Measurements from ENCODE around the gene CBLIF.
"Not testable (repeated sequence)": the region's sequence is repeated elsewhere in the genome, so short reads cannot be mapped to it uniquely, and the experiment has no call there.

DNA sequence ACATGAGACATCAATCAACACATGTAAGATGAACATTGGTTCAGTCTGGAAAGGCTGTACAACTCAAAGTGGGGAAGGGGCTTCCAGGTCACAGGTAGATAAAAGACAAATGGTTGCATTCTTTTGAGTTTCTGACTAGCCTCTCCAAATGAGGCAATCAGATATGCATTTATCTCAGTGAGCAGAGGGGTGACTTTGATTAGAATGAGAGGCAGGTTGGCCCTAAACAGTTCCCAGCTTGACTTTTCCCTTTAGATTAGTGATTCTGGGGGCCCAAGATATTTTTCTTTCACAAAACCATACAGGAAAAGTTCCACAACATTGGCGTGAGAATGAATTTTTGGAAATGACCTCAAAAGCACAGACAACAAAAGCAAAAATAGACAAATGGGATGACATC, 28.9 kb downstream of the CBLIF start:
- TF ChIP-seq CREB1 (IDR thresholded peaks at IDR 0.05); CEBPB (IDR thresholded peaks at IDR 0.05; ENCODE audit: low read depth, low read length); TCF12 (IDR thresholded peaks at IDR 0.05; ENCODE audit: low read depth, low read length); EZH2 (IDR thresholded peaks at IDR 0.05; ENCODE audit: low read depth, low read length, severe bottlenecking); TAF1 (IDR thresholded peaks at IDR 0.05; ENCODE audit: low read depth, low read length); POLR2A (IDR thresholded peaks at IDR 0.05; ENCODE audit: control extremely low read depth in 1 of 2, low read depth in 2 of 2, low read length in 2 of 2): not testable (repeated sequence)
- TF ChIP-seq, protein P1, sequence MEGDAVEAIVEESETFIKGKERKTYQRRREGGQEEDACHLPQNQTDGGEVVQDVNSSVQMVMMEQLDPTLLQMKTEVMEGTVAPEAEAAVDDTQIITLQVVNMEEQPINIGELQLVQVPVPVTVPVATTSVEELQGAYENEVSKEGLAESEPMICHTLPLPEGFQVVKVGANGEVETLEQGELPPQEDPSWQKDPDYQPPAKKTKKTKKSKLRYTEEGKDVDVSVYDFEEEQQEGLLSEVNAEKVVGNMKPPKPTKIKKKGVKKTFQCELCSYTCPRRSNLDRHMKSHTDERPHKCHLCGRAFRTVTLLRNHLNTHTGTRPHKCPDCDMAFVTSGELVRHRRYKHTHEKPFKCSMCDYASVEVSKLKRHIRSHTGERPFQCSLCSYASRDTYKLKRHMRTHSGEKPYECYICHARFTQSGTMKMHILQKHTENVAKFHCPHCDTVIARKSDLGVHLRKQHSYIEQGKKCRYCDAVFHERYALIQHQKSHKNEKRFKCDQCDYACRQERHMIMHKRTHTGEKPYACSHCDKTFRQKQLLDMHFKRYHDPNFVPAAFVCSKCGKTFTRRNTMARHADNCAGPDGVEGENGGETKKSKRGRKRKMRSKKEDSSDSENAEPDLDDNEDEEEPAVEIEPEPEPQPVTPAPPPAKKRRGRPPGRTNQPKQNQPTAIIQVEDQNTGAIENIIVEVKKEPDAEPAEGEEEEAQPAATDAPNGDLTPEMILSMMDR (IDR thresholded peaks at IDR 0.05; ENCODE audit: control extremely low read depth in 1 of 3, insufficient read depth in 1 of 3, low read depth in 1 of 3, low read length in 3 of 3): not testable (repeated sequence)

Measured in H1 (cell line).